HG02938 (cell line): ENCODE results near the gene CDRT4.
A peak's percentile ranks its signal among the peaks of the same experiment; 100 is the strongest.
"Not testable (repeated sequence)": the region's sequence is repeated elsewhere in the genome, so short reads cannot be mapped to it uniquely, and the experiment has no call there.

Experiments used
- ATAC-seq: cut with Tn5 transposase; IDR thresholded peaks from one replicate; pipeline ENCODE4 v1.9.1; 2021; ENCODE audit warnings: mild to moderate bottlenecking, moderate library complexity; ENCODE audit not compliant: unreplicated experiment

CDRT4 gene

GRCh38 chr17:15467592-15467991 lies at the start of gene CDRT4:
Gene CDRT4 (minus strand): TSS chr17:15467621. CDS start chr17:15440238, 27,383 bp downstream.
- ATAC-seq = no peak

GRCh38 chr17:15516150-15516549 lies 48.7 kb upstream of the CDRT4 start:
- no peak for ATAC-seq

- no peak for ATAC-seq
Measured at GRCh38 chr17:15514469-15514868, 47.0 kb upstream of the CDRT4 start.

DNA sequence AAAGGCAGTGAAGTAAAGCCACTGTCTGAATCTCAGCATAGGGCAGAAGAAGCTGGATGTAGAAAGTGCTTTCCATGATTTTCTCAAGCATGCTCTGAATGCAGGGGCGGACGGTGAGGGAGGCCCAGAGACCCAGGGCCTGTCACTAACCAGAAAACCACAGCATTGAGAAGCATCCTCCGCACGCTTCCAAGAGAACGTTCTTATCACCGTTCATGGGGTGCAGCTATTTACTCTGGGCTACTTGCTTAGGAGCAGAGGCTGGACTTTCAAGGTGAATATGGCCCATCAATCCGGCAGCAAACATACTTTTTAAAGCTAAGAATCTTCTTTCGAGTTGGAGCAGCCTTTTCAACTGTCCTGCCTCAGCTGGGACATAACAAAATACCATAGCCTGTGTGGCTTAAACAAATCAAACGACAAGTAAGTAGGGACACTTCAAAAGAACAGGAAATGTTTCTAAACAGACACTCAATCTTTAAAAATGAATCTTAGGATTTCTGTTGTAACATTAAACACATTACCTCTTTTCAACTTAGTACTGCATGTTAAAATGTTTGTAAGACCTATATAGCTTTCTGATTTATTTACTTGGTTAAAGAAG lies 46.5 kb upstream of the CDRT4 start:
- ATAC-seq = no peak

GRCh38 chr17:15513058-15513791 lies 45.8 kb upstream of the CDRT4 start:
- no peak for ATAC-seq

DNA sequence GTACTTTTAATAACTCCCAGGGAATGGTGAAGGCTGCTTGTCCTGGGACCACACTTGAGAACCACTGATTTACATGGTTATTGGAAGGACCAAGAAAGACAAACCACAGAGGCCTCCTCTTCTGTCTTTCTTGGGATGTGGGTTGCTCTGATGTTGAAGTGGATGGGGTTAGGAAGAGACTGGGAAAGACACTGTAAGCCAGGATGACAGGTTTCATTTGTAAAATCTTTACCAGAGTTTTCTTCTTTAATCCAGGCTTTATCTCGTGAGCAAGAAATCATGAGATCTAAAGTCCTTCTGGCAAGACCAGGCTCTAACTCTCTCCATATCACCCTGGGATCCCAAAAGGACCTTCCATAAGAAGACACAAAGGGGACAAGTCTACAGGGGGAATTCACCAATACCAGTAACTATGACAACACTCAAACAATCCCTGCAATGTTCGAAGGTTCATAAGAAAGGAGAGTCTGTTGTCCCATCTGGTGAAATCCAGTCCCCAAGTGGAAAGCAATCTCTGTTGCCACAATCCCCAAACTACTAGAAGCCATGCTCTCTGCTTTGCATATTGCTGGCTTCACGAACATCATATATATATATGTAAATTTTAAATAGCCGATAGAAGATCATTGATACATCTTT lies 44.8 kb upstream of the CDRT4 start:
- ATAC-seq = no peak

DNA sequence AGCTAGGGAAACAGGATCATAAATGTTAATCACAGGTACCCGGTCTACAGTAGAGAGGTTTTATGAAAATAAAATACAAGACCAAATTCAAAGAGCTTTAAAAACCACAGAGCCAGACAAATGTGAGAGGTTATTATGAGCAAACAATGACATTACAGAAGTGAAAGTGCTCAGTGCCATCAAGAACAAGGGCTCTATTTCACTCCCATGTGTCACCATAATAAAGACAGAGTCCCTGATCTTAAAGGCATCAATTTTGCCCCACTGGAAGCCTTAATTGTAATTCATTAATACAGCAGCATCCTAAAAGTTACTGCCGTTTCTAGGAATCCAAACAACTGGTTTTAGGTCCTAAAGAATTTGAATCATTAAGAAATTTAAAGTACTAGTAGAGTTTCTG lies 43.7 kb upstream of the CDRT4 start:
- no peak for ATAC-seq

DNA sequence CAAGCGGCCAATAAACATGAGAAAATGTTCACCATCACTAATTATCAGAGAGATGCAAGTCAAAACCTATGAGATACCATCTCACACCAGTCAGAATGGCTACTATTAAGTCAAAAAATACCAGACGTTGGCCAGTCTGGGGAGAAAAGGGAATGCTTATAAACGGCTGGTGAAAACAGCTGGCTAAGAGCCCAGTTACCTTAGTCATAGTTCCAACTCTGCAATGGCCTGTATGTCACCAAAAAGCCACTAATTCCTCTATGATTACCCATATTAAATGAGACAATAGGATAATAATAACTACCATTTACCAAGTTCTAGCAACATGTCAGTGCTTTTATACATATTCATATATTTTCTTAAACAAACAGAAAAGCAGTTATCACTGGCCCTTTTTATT lies 42.9 kb upstream of the CDRT4 start:
- ATAC-seq = no peak

- ATAC-seq = no peak
Measured at GRCh38 chr17:15509095-15509494, 41.7 kb upstream of the CDRT4 start.

GRCh38 chr17:15508466-15508865 lies 41.0 kb upstream of the CDRT4 start:
- no peak for ATAC-seq

- no peak for ATAC-seq
Measured at GRCh38 chr17:15507896-15508295, 40.5 kb upstream of the CDRT4 start.

DNA sequence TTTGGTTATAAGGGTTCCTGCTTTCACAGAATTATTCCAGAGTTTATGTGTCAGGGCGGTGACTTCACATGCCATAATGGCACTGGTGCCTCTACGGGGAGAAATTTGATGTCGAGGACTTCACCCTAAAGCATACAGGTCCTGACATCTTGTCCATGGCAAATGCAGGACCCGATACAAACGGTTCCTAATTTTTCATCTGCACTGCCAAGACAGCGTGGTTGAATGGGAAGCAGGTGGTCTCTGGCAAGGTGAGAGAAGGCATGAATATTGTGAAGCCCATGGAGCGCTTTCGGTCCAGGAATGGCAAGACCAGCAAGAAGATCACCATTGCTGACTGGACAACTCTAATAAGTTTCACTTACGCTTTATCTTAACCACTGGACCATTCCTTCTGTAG lies 39.6 kb upstream of the CDRT4 start:
- no peak for ATAC-seq

GRCh38 chr17:15505708-15506107 lies 38.3 kb upstream of the CDRT4 start:
- ATAC-seq = not testable (repeated sequence)

DNA sequence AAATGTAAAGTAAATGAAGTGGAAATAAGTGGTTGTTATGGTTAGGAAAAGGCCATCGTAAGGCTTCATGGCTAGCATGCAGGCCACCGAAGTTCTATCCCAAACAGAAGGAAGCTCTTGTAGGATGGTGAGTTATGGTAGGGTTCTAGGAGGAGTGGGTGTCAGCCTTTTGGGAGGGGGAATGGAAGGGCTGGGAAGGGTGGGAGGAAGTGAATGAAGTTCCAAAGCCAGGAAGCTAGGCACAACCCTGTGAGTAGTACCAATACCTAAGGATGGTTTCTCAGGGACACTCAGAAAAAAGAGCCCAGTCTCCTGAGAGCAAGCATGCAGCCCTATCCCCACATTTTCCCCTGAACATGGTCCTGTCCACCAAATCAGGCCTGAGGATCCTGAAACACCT lies 36.3 kb upstream of the CDRT4 start:
- ATAC-seq = no peak

DNA sequence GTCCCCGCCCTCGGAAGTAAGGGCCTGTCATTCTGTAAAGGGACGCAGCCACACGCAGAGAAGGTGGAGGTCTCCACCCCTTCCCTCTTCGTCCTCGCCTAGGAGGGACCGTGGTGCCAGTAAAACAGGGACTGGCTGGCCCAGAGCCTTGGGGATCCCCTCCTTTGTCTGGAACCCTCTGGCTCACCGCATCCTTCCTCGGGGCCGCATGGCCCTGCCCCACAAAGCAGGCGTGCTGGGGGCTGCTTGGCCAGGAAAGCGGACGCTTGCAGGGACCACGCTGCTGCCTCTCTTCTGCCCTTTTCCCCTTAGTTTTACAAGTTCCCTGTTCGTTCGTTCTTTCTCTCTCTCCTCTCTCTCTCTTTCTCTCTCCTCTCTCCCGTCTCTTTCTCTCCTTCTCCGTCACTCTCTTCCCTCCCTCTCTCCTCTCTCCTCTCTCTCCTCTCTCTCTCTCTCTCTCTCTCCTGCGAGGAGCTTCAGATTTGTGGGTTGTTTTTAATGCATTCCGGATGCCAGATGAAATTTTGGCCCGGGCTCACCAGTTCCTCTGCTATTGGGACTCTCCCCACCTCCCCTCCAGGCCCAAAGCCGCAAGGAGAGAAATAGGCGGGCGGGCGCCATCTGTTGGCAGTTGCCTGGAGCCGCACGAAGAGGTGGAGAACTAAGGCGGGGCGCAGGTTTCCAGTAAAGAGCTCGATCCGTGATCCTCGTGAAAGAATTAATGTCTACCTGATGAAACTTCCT lies 35.1 kb upstream of the CDRT4 start:
- ATAC-seq = peak; percentile 85

GRCh38 chr17:15501793-15502192 lies 34.4 kb upstream of the CDRT4 start:
- no peak for ATAC-seq

GRCh38 chr17:15501282-15501681 lies 33.9 kb upstream of the CDRT4 start:
- no peak for ATAC-seq

DNA sequence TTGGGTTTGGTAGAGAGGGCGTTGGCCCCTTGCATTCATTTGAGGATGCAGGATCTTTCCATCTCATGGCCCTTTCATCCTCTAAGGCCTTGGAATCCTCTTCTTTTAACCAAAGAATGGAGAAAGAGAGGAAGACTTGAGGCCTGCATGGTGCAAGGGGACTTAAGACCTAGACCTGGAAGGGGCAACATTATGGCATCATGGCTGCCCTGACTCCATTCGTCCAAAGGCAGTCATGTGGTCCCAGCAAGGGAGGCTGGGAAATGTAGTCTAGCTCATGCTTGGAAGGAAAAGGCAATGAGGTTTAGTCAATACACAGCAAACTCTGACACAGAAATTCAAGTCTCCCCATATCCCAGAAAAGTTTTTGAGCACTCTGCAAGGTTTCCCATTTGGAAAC lies 30.7 kb upstream of the CDRT4 start:
- no peak for ATAC-seq

- ATAC-seq = no peak
Measured at GRCh38 chr17:15496735-15497670, 29.6 kb upstream of the CDRT4 start.

DNA sequence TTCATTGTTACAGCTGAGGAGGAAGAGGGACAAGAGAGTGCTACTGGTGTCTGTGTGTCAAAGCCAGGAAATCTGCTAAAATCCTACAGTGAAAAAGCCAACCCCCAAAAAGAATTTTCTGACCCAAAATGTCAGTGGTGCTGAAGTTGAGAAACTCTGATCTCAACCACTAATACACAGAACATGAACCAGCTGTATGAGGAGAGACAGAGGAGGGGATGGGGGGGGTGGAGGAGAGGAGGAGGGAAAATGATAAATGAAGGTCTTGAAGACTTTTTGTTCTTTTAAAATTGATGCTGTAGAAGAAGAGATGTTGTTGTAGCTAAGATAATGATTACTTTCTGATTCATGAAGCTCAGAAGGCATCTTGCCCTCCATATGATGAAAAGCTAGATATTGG lies 27.4 kb upstream of the CDRT4 start:
- ATAC-seq = no peak

- ATAC-seq = no peak
Measured at GRCh38 chr17:15493693-15494035, 26.2 kb upstream of the CDRT4 start.
